Keratinocyte (primary cell): Measurements from ENCODE around the gene EPHA3. TPM values are rescaled to one million over a fixed set of nuclear protein-coding genes. Genes with fewer than 3 reads are reported as not detected.

Source experiments
- DNase-seq: peaks from one replicate; pipeline ENCODE4 v3.0.0-alpha.2; 2011; ENCODE audit warnings: low read depth, missing footprints, low spot score
- FAIRE-seq: peaks from 2 replicates; lab custom pipeline; 2011; peaks lifted over from hg19 to GRCh38; lab: Jason Lieb, UNC
- H2AFZ ChIP-seq: 2 replicates; pipeline ENCODE4 v1.6.0; 2012; ENCODE audit warnings: low read length, control low read depth, inconsistent platforms; ENCODE audit not compliant: control insufficient read depth
- H3K27ac ChIP-seq: 2 replicates; pipeline ENCODE4 v1.5.1; 2011; ENCODE audit warnings: low read length; ENCODE audit not compliant: control insufficient read depth, insufficient read depth
- H3K27me3 ChIP-seq: 3 replicates; pipeline ENCODE4 v1.6.0; 2011; ENCODE audit warnings: low read length; ENCODE audit not compliant: control insufficient read depth, insufficient read depth; ENCODE audit errors: extremely low read depth
- H3K36me3 ChIP-seq, 2 experiments: 2 replicates in 1 of 2; 3 replicates in 1 of 2; pipeline ENCODE4 v1.5.1; 2011; ENCODE audit warnings: low read length in 2 of 2, mild to moderate bottlenecking in 1 of 2; ENCODE audit not compliant: control insufficient read depth in 2 of 2, insufficient read depth in 2 of 2; ENCODE audit errors: extremely low read depth in 1 of 2
- H3K4me1 ChIP-seq: 3 replicates; pipeline ENCODE4 v1.5.1; 2011; ENCODE audit warnings: low read length; ENCODE audit not compliant: control insufficient read depth, insufficient read depth; ENCODE audit errors: extremely low read depth
- H3K4me2 ChIP-seq: 3 replicates; pipeline ENCODE4 v1.6.0; 2011; ENCODE audit warnings: low read depth, low read length; ENCODE audit not compliant: control insufficient read depth, insufficient read depth; ENCODE audit errors: extremely low read depth
- H3K4me3 ChIP-seq, 3 experiments: fragments of 200-600 bp in 1 of 3; sonication (generic) in 1 of 3; 2 replicates in 2 of 3; 3 replicates in 1 of 3; pipeline ENCODE4 v1.5.1; 2011 to 2016; ENCODE audit warnings: low read length in 3 of 3, mild to moderate bottlenecking in 3 of 3, control low read depth in 2 of 3, inconsistent platforms in 1 of 3, low read depth in 1 of 3, mixed read lengths in 1 of 3, mixed run types in 1 of 3, moderate library complexity in 1 of 3; ENCODE audit not compliant: control insufficient read depth in 2 of 3, insufficient read depth in 2 of 3; ENCODE audit errors: extremely low read depth in 1 of 3
- H3K79me2 ChIP-seq: 2 replicates; pipeline ENCODE4 v1.6.0; 2012; ENCODE audit warnings: low read length; ENCODE audit not compliant: control insufficient read depth, insufficient read depth
- H3K9ac ChIP-seq: 3 replicates; pipeline ENCODE4 v1.6.0; 2011; ENCODE audit warnings: low read length; ENCODE audit not compliant: control insufficient read depth, insufficient read depth; ENCODE audit errors: extremely low read depth
- H3K9me1 ChIP-seq: 3 replicates; pipeline ENCODE4 v1.6.0; 2011; ENCODE audit warnings: low read length; ENCODE audit not compliant: control insufficient read depth, insufficient read depth; ENCODE audit errors: extremely low read depth
- H3K9me3 ChIP-seq: 2 replicates; pipeline ENCODE4 v1.5.1; 2012; ENCODE audit warnings: low read depth, low read length; ENCODE audit not compliant: control insufficient read depth
- H4K20me1 ChIP-seq: 3 replicates; pipeline ENCODE4 v1.6.0; 2011; ENCODE audit warnings: low read length; ENCODE audit not compliant: control insufficient read depth, insufficient read depth; ENCODE audit errors: extremely low read depth
- CTCF ChIP-seq, 3 experiments: IDR thresholded peaks in 1 of 3; conservative IDR thresholded peaks in 1 of 3; optimal IDR thresholded peaks in 1 of 3; 2 replicates in 2 of 3; 3 replicates in 1 of 3; pipeline versions ENCODE3 to v1.5.1; 2011; ENCODE audit warnings: low read length in 3 of 3, mild to moderate bottlenecking in 3 of 3, moderate library complexity in 2 of 3, control low read depth in 1 of 3, inconsistent platforms in 1 of 3; ENCODE audit not compliant: insufficient read depth in 2 of 3; ENCODE audit errors: extremely low read depth in 1 of 3
- EZH2 ChIP-seq: IDR thresholded peaks from one replicate; pipeline ENCODE4 v1.6.1; 2012; ENCODE audit warnings: inconsistent platforms, mild to moderate bottlenecking, low read length, moderate library complexity
- dilution Hi-C: fragments of 300-500 bp; cut with MboI; formaldehyde crosslinking; loops from one replicate; pipeline ENCODE4 v1.7.0; 2020; ENCODE audit warnings: low sequenced_read_pairs; ENCODE audit not compliant: extremely low pct_ligation_motif_present
- polyA plus RNA-seq, 5 experiments: library from polyadenylated mRNA; depleted of rRNA in 3 of 5; stranded (reverse) in 3 of 5; stranded (forward) in 1 of 5; unstranded in 1 of 5; fragments of >200 nt; gene quantifications; 1 replicate in 1 of 5; 2 replicates in 3 of 5; 3 replicates in 1 of 5; pipeline versions ENCODE4 v1.2.1 to v1.2.3, GENCODE V29; 2011 to 2012; ENCODE audit warnings: missing spikeins in 2 of 5, low read depth in 1 of 5, low replicate concordance in 1 of 5

Gene EPHA3
- polyA plus RNA-seq, 1 donor (not counting 4 experiments of a cell fraction or from before 2014, with no cell fraction given), result 0.13 TPM

DNA sequence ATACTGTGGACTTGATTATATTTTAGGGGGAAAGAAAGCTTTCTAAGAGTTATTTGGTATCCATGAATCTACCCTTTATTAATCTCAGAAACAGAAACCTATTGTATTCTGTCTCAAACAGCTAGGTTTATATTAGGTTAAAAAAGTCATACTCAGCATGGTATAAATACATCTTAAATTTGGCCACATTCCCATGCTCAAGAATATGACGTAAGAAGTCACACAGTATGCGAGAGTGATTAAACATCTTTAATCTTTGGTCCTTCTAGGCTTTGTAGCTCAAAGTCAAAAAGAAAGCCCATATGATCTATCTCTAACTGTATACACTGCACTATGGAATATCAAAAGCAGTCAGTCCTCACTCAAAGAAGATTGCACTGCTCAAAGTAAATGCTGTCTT is 131.4 kb downstream of the EPHA3 start:
- Histone ChIP-seq H3K36me3 (no peaks in the 10 kb centered on the region), H2AFZ (no peak overlapping the region), H3K4me1 (no peaks in the 10 kb centered on the region), H3K9me3 (no peaks in the 10 kb centered on the region), H3K9me1 (no peaks in the 10 kb centered on the region), H3K4me3 (no peak overlapping the region), H3K9ac (no peak overlapping the region), H3K27me3 (no peaks in the 10 kb centered on the region), H4K20me1 (no peaks in the 10 kb centered on the region), H3K79me2 (no peaks in the 10 kb centered on the region), H3K4me2 (no peak overlapping the region), H3K27ac (no peak overlapping the region)
- no peak for TF ChIP-seq EZH2
- TF ChIP-seq CTCF (optimal IDR thresholded peaks at IDR 0.05 in 1 of 3, IDR thresholded peaks at IDR 0.05 in 1 of 3, conservative IDR thresholded peaks at IDR 0.05 in 1 of 3; ENCODE audit: extremely low read depth in 1 of 3, insufficient read depth in 2 of 3, low read length in 3 of 3), result no peak
- no peak for FAIRE-seq
- dilution Hi-C loops, result no loop called here
- no peak for DNase-seq

GRCh38 chr3:89239774-89240173 is 132.4 kb downstream of the EPHA3 start:
- Histone ChIP-seq H3K27me3 (no peaks in the 10 kb centered on the region), H2AFZ (no peak overlapping the region), H3K4me1 (no peaks in the 10 kb centered on the region), H3K9ac (no peak overlapping the region), H4K20me1 (no peaks in the 10 kb centered on the region), H3K27ac (no peak overlapping the region), H3K4me2 (no peak overlapping the region), H3K36me3 (no peaks in the 10 kb centered on the region), H3K9me3 (no peaks in the 10 kb centered on the region), H3K9me1 (no peaks in the 10 kb centered on the region), H3K4me3 (no peak overlapping the region), H3K79me2 (no peaks in the 10 kb centered on the region)
- TF ChIP-seq EZH2 (no peak), CTCF (optimal IDR thresholded peaks at IDR 0.05 in 1 of 3, IDR thresholded peaks at IDR 0.05 in 1 of 3, conservative IDR thresholded peaks at IDR 0.05 in 1 of 3; ENCODE audit: extremely low read depth in 1 of 3, insufficient read depth in 2 of 3, low read length in 3 of 3) (no peak)
- DNase-seq (no peak), FAIRE-seq (no peak)
- dilution Hi-C loops, result no loop called here
